Nephron progenitor cell (in vitro differentiated cells): ENCODE data around the gene PRKCE.

Experiments
- DNase-seq: peaks from one replicate; pipeline ENCODE4 v3.0.0; 2021
- H3K27ac Mint-ChIP-seq: 2 replicates; pipeline ENCODE4 v1.8.0; 2021; ENCODE audit warnings: mild to moderate bottlenecking, moderate library complexity, mixed read lengths
- H3K27me3 Mint-ChIP-seq: 2 replicates; pipeline ENCODE4 v1.8.0; 2021; ENCODE audit warnings: mild to moderate bottlenecking, low read depth, mixed read lengths; ENCODE audit not compliant: poor library complexity
- H3K36me3 Mint-ChIP-seq: 2 replicates; pipeline ENCODE4 v1.8.0; 2021; ENCODE audit warnings: low read depth, mixed read lengths
- H3K4me1 Mint-ChIP-seq: 2 replicates; pipeline ENCODE4 v1.8.0; 2021; ENCODE audit warnings: mixed read lengths
- H3K4me3 Mint-ChIP-seq: 2 replicates; pipeline ENCODE4 v1.8.0; 2021; ENCODE audit warnings: mild to moderate bottlenecking, moderate library complexity, mixed read lengths
- H3K9me3 Mint-ChIP-seq: 2 replicates; pipeline ENCODE4 v1.8.0; 2021; ENCODE audit warnings: mild to moderate bottlenecking, moderate library complexity, mixed read lengths
- TF ChIP-seq, protein P1 (sequence below): fragments of 200-600 bp; sonication (generic); IDR thresholded peaks from 2 replicates; pipeline ENCODE4 v1.5.0; 2021; ENCODE audit warnings: antibody characterized with exemption

Gene PRKCE

DNA sequence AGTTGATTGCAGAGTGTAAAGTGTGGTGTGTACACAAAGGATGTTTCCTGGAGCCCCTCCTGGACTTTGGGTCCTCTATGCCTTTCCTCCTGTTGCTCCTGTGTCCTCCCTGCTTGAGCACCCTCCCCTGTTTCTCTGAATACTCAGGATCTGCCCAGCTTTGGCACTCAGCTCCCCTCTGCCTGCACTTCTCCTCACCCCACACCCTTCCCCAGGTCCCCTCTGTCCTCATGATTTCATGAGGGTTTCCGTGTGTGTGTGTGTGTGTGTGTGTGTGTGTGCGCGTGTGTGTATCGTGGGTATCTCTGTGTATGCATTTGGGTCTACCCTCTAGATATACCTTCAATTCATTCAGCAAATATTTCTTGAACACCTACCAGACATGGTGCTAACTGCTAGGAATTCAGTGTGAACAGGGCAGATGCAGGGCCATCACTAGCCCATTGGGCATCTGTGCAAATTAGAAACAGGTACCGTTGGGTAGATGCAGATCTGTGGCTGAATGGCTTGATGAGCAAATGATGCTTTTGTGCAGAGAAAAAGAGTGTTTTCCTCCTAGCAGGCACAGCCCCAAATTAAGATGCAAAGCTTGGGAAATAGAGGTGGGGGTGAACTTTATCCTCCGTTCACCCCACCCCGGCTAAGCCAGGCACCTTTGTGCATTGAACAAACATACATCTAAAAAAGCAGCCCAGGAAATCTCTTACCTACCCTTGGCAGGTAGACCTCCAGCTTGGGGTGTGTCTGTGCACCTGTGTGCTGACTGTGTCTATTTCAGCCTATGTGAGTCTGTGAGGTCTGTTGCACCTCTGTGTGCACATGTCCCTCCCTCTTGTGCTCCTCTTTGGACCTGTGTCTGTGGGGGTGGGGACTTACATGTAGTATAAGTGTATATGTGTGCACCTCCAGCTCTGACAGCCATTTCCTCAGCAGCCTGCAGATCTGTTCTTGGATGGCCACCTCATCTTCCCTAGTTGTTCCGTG lies 585.7 kb downstream of the PRKCE start:
- TF ChIP-seq, protein P1, sequence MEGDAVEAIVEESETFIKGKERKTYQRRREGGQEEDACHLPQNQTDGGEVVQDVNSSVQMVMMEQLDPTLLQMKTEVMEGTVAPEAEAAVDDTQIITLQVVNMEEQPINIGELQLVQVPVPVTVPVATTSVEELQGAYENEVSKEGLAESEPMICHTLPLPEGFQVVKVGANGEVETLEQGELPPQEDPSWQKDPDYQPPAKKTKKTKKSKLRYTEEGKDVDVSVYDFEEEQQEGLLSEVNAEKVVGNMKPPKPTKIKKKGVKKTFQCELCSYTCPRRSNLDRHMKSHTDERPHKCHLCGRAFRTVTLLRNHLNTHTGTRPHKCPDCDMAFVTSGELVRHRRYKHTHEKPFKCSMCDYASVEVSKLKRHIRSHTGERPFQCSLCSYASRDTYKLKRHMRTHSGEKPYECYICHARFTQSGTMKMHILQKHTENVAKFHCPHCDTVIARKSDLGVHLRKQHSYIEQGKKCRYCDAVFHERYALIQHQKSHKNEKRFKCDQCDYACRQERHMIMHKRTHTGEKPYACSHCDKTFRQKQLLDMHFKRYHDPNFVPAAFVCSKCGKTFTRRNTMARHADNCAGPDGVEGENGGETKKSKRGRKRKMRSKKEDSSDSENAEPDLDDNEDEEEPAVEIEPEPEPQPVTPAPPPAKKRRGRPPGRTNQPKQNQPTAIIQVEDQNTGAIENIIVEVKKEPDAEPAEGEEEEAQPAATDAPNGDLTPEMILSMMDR = no peak
- no peaks in the 10 kb centered on the region for H3K9me3 Mint-ChIP-seq

More for the DNA sequence above, 585.7 kb downstream of the PRKCE start:
- Mint-ChIP-seq H3K27ac (no peak overlapping the region), H3K27me3 (peaks cover 10% of the 10 kb centered on the region), H3K4me1 (peaks cover 7% of the 10 kb centered on the region), H3K36me3 (no peaks in the 10 kb centered on the region), H3K4me3 (no peak overlapping the region)
- no peak for DNase-seq
